H1 (cell line): ENCODE measurements around the gene SHC1. TPM values are rescaled to one million over a fixed set of nuclear protein-coding genes. Genes with fewer than 3 reads are reported as not detected.

Experiments
- FOSL1 ChIP-seq: IDR thresholded peaks from 2 replicates; pipeline ENCODE4 v1.6.1; 2011; ENCODE audit warnings: mild to moderate bottlenecking, low read depth, low read length, moderate library complexity; ENCODE audit not compliant: insufficient read depth
- KDM1A ChIP-seq: fragments of 200-600, 300-600 bp; sonication (generic); IDR thresholded peaks from 2 replicates; pipeline ENCODE4 v1.7.1; 2016; ENCODE audit warnings: mild to moderate bottlenecking, low read length, borderline replicate concordance
- NANOG ChIP-seq: IDR thresholded peaks from 2 replicates; pipeline ENCODE4 v1.6.1; 2011; ENCODE audit warnings: low read length, low read depth, mild to moderate bottlenecking, inconsistent platforms; ENCODE audit not compliant: insufficient read depth, poor library complexity, severe bottlenecking
- NRF1 ChIP-seq: IDR thresholded peaks from 2 replicates; pipeline ENCODE4 v1.6.1; 2011; ENCODE audit warnings: mild to moderate bottlenecking, low read depth, low read length, improper control_type of control experiment
- POLR2A ChIP-seq, 2 experiments: IDR thresholded peaks; 1 replicate in 1 of 2; 2 replicates in 1 of 2; pipeline ENCODE4 v1.6.1; 2011; ENCODE audit warnings: low read depth in 2 of 2, low read length in 2 of 2, mild to moderate bottlenecking in 2 of 2; ENCODE audit errors: control extremely low read depth in 1 of 2
- polyA plus RNA-seq, 7 experiments: library from polyadenylated mRNA; depleted of rRNA in 3 of 7; stranded (reverse) in 5 of 7; unstranded in 2 of 7; fragments of >200 nt in 5 of 7; fragments of 200-250 nt in 2 of 7; gene quantifications; 1 replicate in 5 of 7; 2 replicates in 1 of 7; 4 replicates in 1 of 7; pipeline versions ENCODE4 v1.2.1 to v1.2.3, GENCODE V29; 2011 to 2013; ENCODE audit warnings: missing spikeins in 2 of 7, mixed read lengths in 2 of 7
- total RNA-seq: library from RNA; stranded (reverse); fragmentation: NEBNext Ultra II Directional; extraction: Animal tissue kit (Norgen Biotek cat#: 25700); gene quantifications from 2 replicates; pipeline ENCODE4 v1.2.1, GENCODE V29; 2021
- TF ChIP-seq, protein P1 (sequence below): IDR thresholded peaks from 2 replicates; pipeline ENCODE4 v1.6.1; 2011; ENCODE audit warnings: low read length, improper control_type of control experiment
- TF ChIP-seq, protein P2 (sequence below): IDR thresholded peaks from 2 replicates; pipeline ENCODE4 v1.6.1; 2012; ENCODE audit warnings: low read length, inconsistent platforms

SHC1 gene
- total and polyA plus RNA-seq, 2 of the 8 experiments (the other 6 are each of a cell fraction or from before 2014, with no cell fraction given): 177 to 212 TPM

DNA sequence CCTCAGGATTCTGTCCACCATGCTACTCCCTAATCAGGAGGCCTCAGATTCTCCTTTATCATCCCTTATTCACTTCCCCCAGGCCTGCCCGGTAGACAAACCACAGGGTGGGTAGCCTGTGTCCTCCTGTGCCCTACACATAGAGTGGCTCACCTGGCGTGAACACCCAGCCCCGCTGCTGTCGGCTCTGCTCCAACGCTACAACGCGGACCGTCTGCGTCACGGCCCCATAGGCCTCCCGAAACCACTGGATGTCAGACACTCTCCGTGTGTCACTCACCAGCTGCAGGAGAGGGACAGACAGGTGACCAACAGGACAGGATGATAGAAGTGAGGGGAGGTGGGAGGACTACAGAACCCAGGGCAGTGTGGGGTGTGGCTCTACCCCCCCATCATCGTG is 44.3 kb downstream of the SHC1 start (continued):
- TF ChIP-seq, protein P1, sequence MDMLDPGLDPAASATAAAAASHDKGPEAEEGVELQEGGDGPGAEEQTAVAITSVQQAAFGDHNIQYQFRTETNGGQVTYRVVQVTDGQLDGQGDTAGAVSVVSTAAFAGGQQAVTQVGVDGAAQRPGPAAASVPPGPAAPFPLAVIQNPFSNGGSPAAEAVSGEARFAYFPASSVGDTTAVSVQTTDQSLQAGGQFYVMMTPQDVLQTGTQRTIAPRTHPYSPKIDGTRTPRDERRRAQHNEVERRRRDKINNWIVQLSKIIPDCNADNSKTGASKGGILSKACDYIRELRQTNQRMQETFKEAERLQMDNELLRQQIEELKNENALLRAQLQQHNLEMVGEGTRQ: no peak
- TF ChIP-seq FOSL1: no peak
- no peak for TF ChIP-seq NANOG
- no peak for TF ChIP-seq KDM1A
- TF ChIP-seq, protein P2, sequence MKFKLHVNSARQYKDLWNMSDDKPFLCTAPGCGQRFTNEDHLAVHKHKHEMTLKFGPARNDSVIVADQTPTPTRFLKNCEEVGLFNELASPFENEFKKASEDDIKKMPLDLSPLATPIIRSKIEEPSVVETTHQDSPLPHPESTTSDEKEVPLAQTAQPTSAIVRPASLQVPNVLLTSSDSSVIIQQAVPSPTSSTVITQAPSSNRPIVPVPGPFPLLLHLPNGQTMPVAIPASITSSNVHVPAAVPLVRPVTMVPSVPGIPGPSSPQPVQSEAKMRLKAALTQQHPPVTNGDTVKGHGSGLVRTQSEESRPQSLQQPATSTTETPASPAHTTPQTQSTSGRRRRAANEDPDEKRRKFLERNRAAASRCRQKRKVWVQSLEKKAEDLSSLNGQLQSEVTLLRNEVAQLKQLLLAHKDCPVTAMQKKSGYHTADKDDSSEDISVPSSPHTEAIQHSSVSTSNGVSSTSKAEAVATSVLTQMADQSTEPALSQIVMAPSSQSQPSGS: no peak
- no peak for TF ChIP-seq NRF1
- no peak for TF ChIP-seq POLR2A (IDR thresholded peaks at IDR 0.05; ENCODE audit: control extremely low read depth in 1 of 2, low read depth in 2 of 2, low read length in 2 of 2)
